WTC11 (cell line): ENCODE results near the gene KLHL12. TPM values are rescaled to one million over a fixed set of nuclear protein-coding genes. Genes with fewer than 3 reads are reported as not detected.

ENCODE experiments used
- ATAC-seq: fragments of 200-7000 bp; cut with Tn5 transposase; 2 replicates; pipeline ENCODE4 v1.10.0; 2021; ENCODE audit warnings: mild to moderate bottlenecking, moderate library complexity
- CTCF ChIA-PET: fragments of 300-600 bp; sonication (Branson Sonifier 250); formaldehyde crosslinking; loops from one replicate; lab custom pipeline; 2021; ENCODE audit warnings: antibody characterized with exemption; lab: Charles Lee
- POLR2A ChIA-PET: fragments of 350-600 bp; sonication (Branson Sonifier 250); formaldehyde crosslinking; loops from one replicate; lab custom pipeline; 2021; ENCODE audit warnings: antibody characterized with exemption; lab: Charles Lee
- DNase-seq: peaks from one replicate; pipeline ENCODE4 v3.0.0; 2021; ENCODE audit warnings: low spot score
- H3K27ac Mint-ChIP-seq: 2 replicates; pipeline ENCODE4 v1.8.0; 2021; ENCODE audit warnings: mixed read lengths
- H3K27me3 Mint-ChIP-seq: 2 replicates; pipeline ENCODE4 v1.8.0; 2021; ENCODE audit warnings: low read depth, mild to moderate bottlenecking, moderate library complexity, mixed read lengths
- H3K36me3 Mint-ChIP-seq: 2 replicates; pipeline ENCODE4 v1.8.0; 2021; ENCODE audit warnings: mixed read lengths
- H3K4me1 Mint-ChIP-seq: 2 replicates; pipeline ENCODE4 v1.8.0; 2022; ENCODE audit warnings: mixed read lengths
- H3K4me3 Mint-ChIP-seq: 2 replicates; pipeline ENCODE4 v1.8.0; 2021; ENCODE audit warnings: mild to moderate bottlenecking, moderate library complexity, mixed read lengths
- H3K9me3 Mint-ChIP-seq: 2 replicates; pipeline ENCODE4 v1.8.0; 2021; ENCODE audit warnings: mixed read lengths
- AFF4 ChIP-seq: sonication (generic); formaldehyde crosslinking; IDR thresholded peaks from 2 replicates; pipeline ENCODE4 v1.8.1; 2023; ENCODE audit warnings: mild to moderate bottlenecking, missing genetic modification reagents, borderline replicate concordance
- CTCF ChIP-seq: fragments of 200-600 bp; IDR thresholded peaks from 2 replicates; pipeline ENCODE4 v1.8.0; 2022; ENCODE audit warnings: antibody characterized with exemption
- ETV6 ChIP-seq: sonication (generic); formaldehyde crosslinking; IDR thresholded peaks from 2 replicates; pipeline ENCODE4 v1.8.1; 2022; ENCODE audit warnings: mild to moderate bottlenecking, missing genetic modification reagents
- FOXJ3 ChIP-seq: sonication (generic); formaldehyde crosslinking; IDR thresholded peaks from 2 replicates; pipeline ENCODE4 v1.9.0; 2021; ENCODE audit warnings: missing genetic modification reagents, mild to moderate bottlenecking, borderline replicate concordance
- JAZF1 ChIP-seq: fragments of 250-450 bp; sonication (Bioruptor Pico); IDR thresholded peaks from 2 replicates; pipeline ENCODE4 v1.9.0; 2021; ENCODE audit warnings: moderate library complexity, mild to moderate bottlenecking, inconsistent platforms
- JUN ChIP-seq: sonication (generic); formaldehyde crosslinking; IDR thresholded peaks from 2 replicates; pipeline ENCODE4 v1.8.0; 2023; ENCODE audit warnings: mild to moderate bottlenecking, missing genetic modification reagents
- MXD4 ChIP-seq: fragments of 250-450 bp; sonication (Bioruptor Pico); IDR thresholded peaks from 2 replicates; pipeline ENCODE4 v1.8.0; 2021; ENCODE audit warnings: mild to moderate bottlenecking, moderate library complexity, borderline replicate concordance
- MYBL2 ChIP-seq: sonication (generic); formaldehyde crosslinking; IDR thresholded peaks from 2 replicates; pipeline ENCODE4 v1.8.1; 2023; ENCODE audit warnings: mild to moderate bottlenecking, moderate library complexity, missing genetic modification reagents
- OVOL2 ChIP-seq: fragments of 250-450 bp; sonication (Bioruptor Pico); IDR thresholded peaks from 2 replicates; pipeline ENCODE4 v1.9.0; 2021; ENCODE audit warnings: mild to moderate bottlenecking, borderline replicate concordance
- SP1 ChIP-seq: sonication (generic); formaldehyde crosslinking; conservative IDR thresholded peaks from 2 replicates; pipeline ENCODE4 v1.8.1; 2022; ENCODE audit warnings: missing genetic modification reagents
- TEAD4 ChIP-seq: sonication (generic); formaldehyde crosslinking; IDR thresholded peaks from 2 replicates; pipeline ENCODE4 v1.8.0; 2022; ENCODE audit warnings: mild to moderate bottlenecking, missing genetic modification reagents
- ZMAT4 ChIP-seq: fragments of 250-450 bp; sonication (Bioruptor Pico); IDR thresholded peaks from 2 replicates; pipeline ENCODE4 v1.9.0; 2021; ENCODE audit warnings: mild to moderate bottlenecking
- ZNF219 ChIP-seq: sonication (generic); formaldehyde crosslinking; IDR thresholded peaks from 2 replicates; pipeline ENCODE4 v1.8.0; 2023; ENCODE audit warnings: missing genetic modification reagents, mild to moderate bottlenecking, borderline replicate concordance
- ZNF396 ChIP-seq: fragments of 250-450 bp; sonication (Bioruptor Pico); IDR thresholded peaks from 2 replicates; pipeline ENCODE4 v1.8.0; 2021; ENCODE audit warnings: mild to moderate bottlenecking, moderate library complexity, borderline replicate concordance
- ZNF416 ChIP-seq: fragments of 250-450 bp; sonication (Bioruptor Pico); IDR thresholded peaks from 2 replicates; pipeline ENCODE4 v1.9.0; 2021; ENCODE audit warnings: mild to moderate bottlenecking, inconsistent platforms
- total RNA-seq: library from RNA; stranded (reverse); gene quantifications from 3 replicates; pipeline ENCODE4 v1.2.3, GENCODE V29; 2021
- TF ChIP-seq, protein P1 (sequence below): sonication (generic); formaldehyde crosslinking; IDR thresholded peaks from 2 replicates; pipeline ENCODE4 v1.8.0; 2022; ENCODE audit warnings: mild to moderate bottlenecking, missing genetic modification reagents
- TF ChIP-seq, protein P2 (sequence below): sonication (generic); formaldehyde crosslinking; IDR thresholded peaks from 2 replicates; pipeline ENCODE4 v1.8.1; 2022; ENCODE audit warnings: low read depth, missing genetic modification reagents, borderline replicate concordance
- TF ChIP-seq, protein P3 (sequence below): sonication (generic); formaldehyde crosslinking; IDR thresholded peaks from 2 replicates; pipeline ENCODE4 v1.8.1; 2022; ENCODE audit warnings: mild to moderate bottlenecking, missing genetic modification reagents, moderate library complexity, borderline replicate concordance
- TF ChIP-seq, protein P4 (sequence below): sonication (generic); formaldehyde crosslinking; IDR thresholded peaks from 2 replicates; pipeline ENCODE4 v1.8.0; 2022; ENCODE audit warnings: mild to moderate bottlenecking, missing genetic modification reagents
- TF ChIP-seq, protein P5 (sequence below): sonication (generic); formaldehyde crosslinking; IDR thresholded peaks from 2 replicates; pipeline ENCODE4 v1.8.0; 2022; ENCODE audit warnings: missing genetic modification reagents

Gene KLHL12
- total RNA-seq, 1 experiment from 2014 or later = 29.6 TPM

DNA sequence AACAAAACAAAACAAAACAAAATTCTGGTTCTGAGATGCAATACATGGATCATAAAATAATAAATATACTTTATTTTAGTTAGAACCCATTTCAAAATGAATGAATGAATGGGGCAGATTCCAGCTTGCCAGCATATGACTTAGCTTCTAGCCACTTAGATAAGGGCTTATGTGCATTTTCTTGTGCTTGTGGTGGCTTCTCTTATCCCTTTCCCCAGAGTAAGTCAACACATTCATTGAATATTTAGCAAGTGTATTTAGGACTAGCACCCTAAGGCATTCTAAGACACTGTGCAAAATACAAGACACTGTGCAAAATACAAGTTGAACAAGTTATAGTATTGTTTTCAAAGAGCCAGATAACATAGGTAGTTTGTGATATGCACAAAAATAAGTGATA, 26.4 kb upstream of the KLHL12 start:
- ChIA-PET POLR2A (no interaction called here), CTCF (no interaction called here)
- TF ChIP-seq SP1 (CRISPR knock-in tag) (no peak), ZMAT4 (CRISPR knock-in tag) (no peak), OVOL2 (no peak), MYBL2 (CRISPR knock-in tag) (no peak), FOXJ3 (CRISPR knock-in tag) (no peak), ZNF396 (CRISPR knock-in tag) (no peak), JAZF1 (CRISPR knock-in tag) (no peak), ETV6 (no peak)
- TF ChIP-seq, protein P1, sequence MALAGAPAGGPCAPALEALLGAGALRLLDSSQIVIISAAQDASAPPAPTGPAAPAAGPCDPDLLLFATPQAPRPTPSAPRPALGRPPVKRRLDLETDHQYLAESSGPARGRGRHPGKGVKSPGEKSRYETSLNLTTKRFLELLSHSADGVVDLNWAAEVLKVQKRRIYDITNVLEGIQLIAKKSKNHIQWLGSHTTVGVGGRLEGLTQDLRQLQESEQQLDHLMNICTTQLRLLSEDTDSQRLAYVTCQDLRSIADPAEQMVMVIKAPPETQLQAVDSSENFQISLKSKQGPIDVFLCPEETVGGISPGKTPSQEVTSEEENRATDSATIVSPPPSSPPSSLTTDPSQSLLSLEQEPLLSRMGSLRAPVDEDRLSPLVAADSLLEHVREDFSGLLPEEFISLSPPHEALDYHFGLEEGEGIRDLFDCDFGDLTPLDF = no peak

GRCh38 chr1:202952818-202953217, 25.8 kb upstream of the KLHL12 start:
- no peaks in the 10 kb centered on the region for H3K27me3 Mint-ChIP-seq
- H3K4me3 Mint-ChIP-seq = no peak overlapping the region
- H3K27ac Mint-ChIP-seq = no peak overlapping the region
- H3K4me1 Mint-ChIP-seq = peaks cover 11% of the 10 kb centered on the region
- H3K36me3 Mint-ChIP-seq = peaks cover 16% of the 10 kb centered on the region
- ChIA-PET POLR2A (no interaction called here), CTCF (no interaction called here)
- no peaks in the 10 kb centered on the region for H3K9me3 Mint-ChIP-seq
- no peak for ATAC-seq
- DNase-seq = no peak
- TF ChIP-seq, protein P2, sequence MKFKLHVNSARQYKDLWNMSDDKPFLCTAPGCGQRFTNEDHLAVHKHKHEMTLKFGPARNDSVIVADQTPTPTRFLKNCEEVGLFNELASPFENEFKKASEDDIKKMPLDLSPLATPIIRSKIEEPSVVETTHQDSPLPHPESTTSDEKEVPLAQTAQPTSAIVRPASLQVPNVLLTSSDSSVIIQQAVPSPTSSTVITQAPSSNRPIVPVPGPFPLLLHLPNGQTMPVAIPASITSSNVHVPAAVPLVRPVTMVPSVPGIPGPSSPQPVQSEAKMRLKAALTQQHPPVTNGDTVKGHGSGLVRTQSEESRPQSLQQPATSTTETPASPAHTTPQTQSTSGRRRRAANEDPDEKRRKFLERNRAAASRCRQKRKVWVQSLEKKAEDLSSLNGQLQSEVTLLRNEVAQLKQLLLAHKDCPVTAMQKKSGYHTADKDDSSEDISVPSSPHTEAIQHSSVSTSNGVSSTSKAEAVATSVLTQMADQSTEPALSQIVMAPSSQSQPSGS = no peak
- TF ChIP-seq, protein P3, sequence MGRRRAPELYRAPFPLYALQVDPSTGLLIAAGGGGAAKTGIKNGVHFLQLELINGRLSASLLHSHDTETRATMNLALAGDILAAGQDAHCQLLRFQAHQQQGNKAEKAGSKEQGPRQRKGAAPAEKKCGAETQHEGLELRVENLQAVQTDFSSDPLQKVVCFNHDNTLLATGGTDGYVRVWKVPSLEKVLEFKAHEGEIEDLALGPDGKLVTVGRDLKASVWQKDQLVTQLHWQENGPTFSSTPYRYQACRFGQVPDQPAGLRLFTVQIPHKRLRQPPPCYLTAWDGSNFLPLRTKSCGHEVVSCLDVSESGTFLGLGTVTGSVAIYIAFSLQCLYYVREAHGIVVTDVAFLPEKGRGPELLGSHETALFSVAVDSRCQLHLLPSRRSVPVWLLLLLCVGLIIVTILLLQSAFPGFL (CRISPR knock-in tag) = no peak
- TF ChIP-seq, protein P4, sequence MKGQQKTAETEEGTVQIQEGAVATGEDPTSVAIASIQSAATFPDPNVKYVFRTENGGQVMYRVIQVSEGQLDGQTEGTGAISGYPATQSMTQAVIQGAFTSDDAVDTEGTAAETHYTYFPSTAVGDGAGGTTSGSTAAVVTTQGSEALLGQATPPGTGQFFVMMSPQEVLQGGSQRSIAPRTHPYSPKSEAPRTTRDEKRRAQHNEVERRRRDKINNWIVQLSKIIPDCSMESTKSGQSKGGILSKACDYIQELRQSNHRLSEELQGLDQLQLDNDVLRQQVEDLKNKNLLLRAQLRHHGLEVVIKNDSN (CRISPR knock-in tag) = no peak
- TF ChIP-seq ZNF416 (CRISPR knock-in tag) (no peak), MXD4 (CRISPR knock-in tag) (no peak), CTCF (no peak), FOXJ3 (CRISPR knock-in tag) (no peak), AFF4 (CRISPR knock-in tag) (no peak), JUN (CRISPR knock-in tag) (no peak), TEAD4 (CRISPR knock-in tag) (no peak), ZNF219 (CRISPR knock-in tag) (no peak)
- TF ChIP-seq, protein P5, sequence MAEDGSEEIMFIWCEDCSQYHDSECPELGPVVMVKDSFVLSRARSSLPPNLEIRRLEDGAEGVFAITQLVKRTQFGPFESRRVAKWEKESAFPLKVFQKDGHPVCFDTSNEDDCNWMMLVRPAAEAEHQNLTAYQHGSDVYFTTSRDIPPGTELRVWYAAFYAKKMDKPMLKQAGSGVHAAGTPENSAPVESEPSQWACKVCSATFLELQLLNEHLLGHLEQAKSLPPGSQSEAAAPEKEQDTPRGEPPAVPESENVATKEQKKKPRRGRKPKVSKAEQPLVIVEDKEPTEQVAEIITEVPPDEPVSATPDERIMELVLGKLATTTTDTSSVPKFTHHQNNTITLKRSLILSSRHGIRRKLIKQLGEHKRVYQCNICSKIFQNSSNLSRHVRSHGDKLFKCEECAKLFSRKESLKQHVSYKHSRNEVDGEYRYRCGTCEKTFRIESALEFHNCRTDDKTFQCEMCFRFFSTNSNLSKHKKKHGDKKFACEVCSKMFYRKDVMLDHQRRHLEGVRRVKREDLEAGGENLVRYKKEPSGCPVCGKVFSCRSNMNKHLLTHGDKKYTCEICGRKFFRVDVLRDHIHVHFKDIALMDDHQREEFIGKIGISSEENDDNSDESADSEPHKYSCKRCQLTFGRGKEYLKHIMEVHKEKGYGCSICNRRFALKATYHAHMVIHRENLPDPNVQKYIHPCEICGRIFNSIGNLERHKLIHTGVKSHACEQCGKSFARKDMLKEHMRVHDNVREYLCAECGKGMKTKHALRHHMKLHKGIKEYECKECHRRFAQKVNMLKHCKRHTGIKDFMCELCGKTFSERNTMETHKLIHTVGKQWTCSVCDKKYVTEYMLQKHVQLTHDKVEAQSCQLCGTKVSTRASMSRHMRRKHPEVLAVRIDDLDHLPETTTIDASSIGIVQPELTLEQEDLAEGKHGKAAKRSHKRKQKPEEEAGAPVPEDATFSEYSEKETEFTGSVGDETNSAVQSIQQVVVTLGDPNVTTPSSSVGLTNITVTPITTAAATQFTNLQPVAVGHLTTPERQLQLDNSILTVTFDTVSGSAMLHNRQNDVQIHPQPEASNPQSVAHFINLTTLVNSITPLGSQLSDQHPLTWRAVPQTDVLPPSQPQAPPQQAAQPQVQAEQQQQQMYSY (CRISPR knock-in tag) = no peak

More for the DNA sequence above, 26.4 kb upstream of the KLHL12 start:
- ATAC-seq = no peak
- no peaks in the 10 kb centered on the region for H3K27me3 Mint-ChIP-seq
- H3K4me1 Mint-ChIP-seq = peaks cover 11% of the 10 kb centered on the region
- no peak for DNase-seq
- no peak overlapping the region for H3K4me3 Mint-ChIP-seq
- H3K36me3 Mint-ChIP-seq = peaks cover 11% of the 10 kb centered on the region
- H3K27ac Mint-ChIP-seq = no peak overlapping the region
- no peaks in the 10 kb centered on the region for H3K9me3 Mint-ChIP-seq
